H1 (cell line): Measurements from ENCODE around the gene FRMD5. TPM values are rescaled to one million over a fixed set of nuclear protein-coding genes. Genes with fewer than 3 reads are reported as not detected.

Source experiments
- CTCF ChIA-PET: fragments of 300-600 bp; sonication (Branson Sonifier 250); formaldehyde crosslinking; loops from one replicate; lab custom pipeline; 2021; ENCODE audit not compliant: partially characterized antibody; lab: Charles Lee
- POLR2A ChIA-PET: fragments of 300-600 bp; sonication (Branson Sonifier 250); formaldehyde crosslinking; loops from one replicate; lab custom pipeline; 2021; ENCODE audit warnings: inconsistent platforms; ENCODE audit not compliant: partially characterized antibody; lab: Charles Lee
- DNase-seq, 2 experiments: peaks; one replicate each; pipeline versions ENCODE4 v3.0.0 to v3.0.0-alpha.2; 2010 to 2022; ENCODE audit warnings: low spot score in 2 of 2, low read depth in 1 of 2, mixed read lengths in 1 of 2
- FAIRE-seq: peaks from 2 replicates; lab custom pipeline; 2011; peaks lifted over from hg19 to GRCh38; lab: Jason Lieb, UNC
- H2AFZ ChIP-seq: 2 replicates; pipeline ENCODE4 v1.8.1; 2012; ENCODE audit warnings: low read length, inconsistent platforms
- H2AK5ac ChIP-seq: 2 replicates; pipeline ENCODE4 v1.6.1; 2013; ENCODE audit warnings: low read depth, low read length
- H2BK120ac ChIP-seq: replicated peaks from 2 replicates; pipeline ENCODE3; 2013; ENCODE audit warnings: low read depth, low read length, inconsistent platforms
- H2BK12ac ChIP-seq: 2 replicates; pipeline ENCODE4 v1.6.1; 2013; ENCODE audit warnings: low read depth, low read length
- H2BK15ac ChIP-seq: 2 replicates; pipeline ENCODE4 v1.6.1; 2013; ENCODE audit warnings: low read length
- H2BK20ac ChIP-seq: 2 replicates; pipeline ENCODE4 v1.6.1; 2013; ENCODE audit warnings: low read length
- H2BK5ac ChIP-seq: 2 replicates; pipeline ENCODE4 v1.6.1; 2013; ENCODE audit warnings: low read depth, low read length
- H3K14ac ChIP-seq: 2 replicates; pipeline ENCODE4 v1.6.1; 2013; ENCODE audit warnings: inconsistent platforms; ENCODE audit not compliant: insufficient read length
- H3K18ac ChIP-seq: 2 replicates; pipeline ENCODE4 v1.6.1; 2013; ENCODE audit warnings: low read length; ENCODE audit errors: extremely low read depth
- H3K23ac ChIP-seq: 2 replicates; pipeline ENCODE4 v1.6.1; 2013; ENCODE audit warnings: inconsistent platforms; ENCODE audit not compliant: insufficient read length
- H3K23me2 ChIP-seq: 2 replicates; pipeline ENCODE4 v1.6.1; 2013; ENCODE audit warnings: low read depth, low read length
- H3K27ac ChIP-seq: 2 replicates; pipeline ENCODE4 v1.6.1; 2011; ENCODE audit warnings: low read depth, low read length, inconsistent platforms
- H3K27me3 ChIP-seq, 4 experiments: replicated peaks in 1 of 4; 1 replicate in 1 of 4; 2 replicates in 3 of 4; pipeline versions ENCODE4 v1.6.1 to v1.8.1; 2011 to 2013; ENCODE audit warnings: low read length in 3 of 4, mild to moderate bottlenecking in 3 of 4, inconsistent platforms in 2 of 4, mixed read lengths in 2 of 4, moderate library complexity in 1 of 4; ENCODE audit not compliant: control insufficient read depth in 3 of 4, insufficient read depth in 3 of 4; ENCODE audit errors: extremely low read depth in 1 of 4
- H3K36me3 ChIP-seq, 4 experiments: 2 replicates each; pipeline versions ENCODE4 v1.6.1 to v1.8.1; 2011 to 2013; ENCODE audit warnings: mild to moderate bottlenecking in 4 of 4, low read length in 3 of 4, moderate library complexity in 2 of 4, control low read depth in 1 of 4, inconsistent platforms in 1 of 4; ENCODE audit not compliant: insufficient read depth in 4 of 4, control insufficient read depth in 2 of 4
- H3K4ac ChIP-seq: replicated peaks from 2 replicates; pipeline ENCODE3; 2013; ENCODE audit warnings: low read length, low read depth, mixed read lengths, inconsistent platforms; ENCODE audit not compliant: insufficient read length
- H3K4me1 ChIP-seq, 4 experiments: replicated peaks in 1 of 4; 1 replicate in 1 of 4; 2 replicates in 3 of 4; pipeline versions ENCODE4 v1.6.1 to v1.8.1; 2011 to 2013; ENCODE audit warnings: low read length in 3 of 4, inconsistent platforms in 2 of 4, mixed read lengths in 1 of 4; ENCODE audit not compliant: insufficient read depth in 4 of 4, control insufficient read depth in 3 of 4
- H3K4me2 ChIP-seq, 2 experiments: 2 replicates each; pipeline versions ENCODE4 v1.6.1 to v1.8.1; 2011 to 2013; ENCODE audit warnings: low read depth in 2 of 2, low read length in 2 of 2, control low read depth in 1 of 2, inconsistent platforms in 1 of 2, mild to moderate bottlenecking in 1 of 2; ENCODE audit not compliant: insufficient read depth in 1 of 2
- H3K4me3 ChIP-seq, 4 experiments: fragments of 200-600, 300-600 bp in 1 of 4; sonication (generic), shearing (Covaris generic), sonication (Bioruptor Twin) in 1 of 4; 2 replicates each; pipeline versions ENCODE4 v1.5.1 to v1.8.1; 2011 to 2016; ENCODE audit warnings: low read length in 4 of 4, low read depth in 3 of 4, control low read depth in 2 of 4, inconsistent platforms in 2 of 4, mild to moderate bottlenecking in 2 of 4, mixed read lengths in 1 of 4, moderate library complexity in 1 of 4; ENCODE audit not compliant: insufficient read depth in 2 of 4; ENCODE audit errors: extremely low read depth in 1 of 4
- H3K56ac ChIP-seq: replicated peaks from 2 replicates; pipeline ENCODE3; 2013; ENCODE audit warnings: low read depth, mild to moderate bottlenecking, mixed read lengths, low read length, inconsistent platforms; ENCODE audit not compliant: insufficient read length
- H3K79me1 ChIP-seq: 2 replicates; pipeline ENCODE4 v1.6.1; 2013; ENCODE audit warnings: low read depth, low read length, control low read depth
- H3K79me2 ChIP-seq, 2 experiments: 2 replicates each; pipeline versions ENCODE4 v1.6.1 to v1.8.1; 2012 to 2013; ENCODE audit warnings: low read length in 2 of 2, mild to moderate bottlenecking in 2 of 2, inconsistent platforms in 1 of 2; ENCODE audit not compliant: insufficient read depth in 2 of 2, control insufficient read depth in 1 of 2
- H3K9ac ChIP-seq, 4 experiments: replicated peaks in 1 of 4; 1 replicate in 1 of 4; 2 replicates in 3 of 4; pipeline versions ENCODE4 v1.6.1 to v1.8.1; 2011 to 2013; ENCODE audit warnings: low read depth in 3 of 4, low read length in 3 of 4, control low read depth in 2 of 4, mild to moderate bottlenecking in 2 of 4, moderate library complexity in 2 of 4, inconsistent platforms in 1 of 4; ENCODE audit errors: extremely low read depth in 1 of 4
- H3K9me3 ChIP-seq, 2 experiments: 2 replicates each; pipeline versions ENCODE4 v1.6.1 to v1.8.1; 2012 to 2013; ENCODE audit warnings: mild to moderate bottlenecking in 2 of 2, moderate library complexity in 2 of 2, control low read depth in 1 of 2, inconsistent platforms in 1 of 2, low read depth in 1 of 2, low read length in 1 of 2, mixed read lengths in 1 of 2; ENCODE audit not compliant: insufficient read depth in 2 of 2
- H4K20me1 ChIP-seq, 2 experiments: replicated peaks in 1 of 2; 2 replicates each; pipeline versions ENCODE3 to v1.8.1; 2011 to 2013; ENCODE audit warnings: inconsistent platforms in 2 of 2, low read length in 2 of 2, mild to moderate bottlenecking in 1 of 2; ENCODE audit not compliant: insufficient read depth in 2 of 2, control insufficient read depth in 1 of 2
- H4K5ac ChIP-seq: 2 replicates; pipeline ENCODE4 v1.6.1; 2013; ENCODE audit warnings: low read length, low read depth, mixed read lengths, inconsistent platforms; ENCODE audit not compliant: insufficient read length
- H4K8ac ChIP-seq: 2 replicates; pipeline ENCODE4 v1.8.0; 2013; ENCODE audit warnings: mild to moderate bottlenecking, moderate library complexity, low read length, inconsistent platforms; ENCODE audit not compliant: insufficient read depth; ENCODE audit errors: extremely low read depth
- H4K91ac ChIP-seq: replicated peaks from 2 replicates; pipeline ENCODE3; 2013; ENCODE audit warnings: low read length, mixed read lengths, inconsistent platforms; ENCODE audit not compliant: insufficient read length
- ASH2L ChIP-seq: fragments of 200-600, 300-600 bp; sonication (generic); IDR thresholded peaks from one replicate; pipeline ENCODE4 v1.7.1; 2017; ENCODE audit warnings: low read length
- CHD1 ChIP-seq: IDR thresholded peaks from 2 replicates; pipeline ENCODE4 v1.6.1; 2012; ENCODE audit warnings: low read depth, low read length, improper control_type of control experiment
- RBBP5 ChIP-seq: IDR thresholded peaks from 2 replicates; pipeline ENCODE4 v1.7.1; 2012; ENCODE audit warnings: low read depth, mild to moderate bottlenecking, inconsistent platforms, low read length, moderate library complexity, borderline replicate concordance
- SP1 ChIP-seq: IDR thresholded peaks from 2 replicates; pipeline ENCODE4 v1.6.1; 2011; ENCODE audit warnings: low read depth, low read length
- TEAD4 ChIP-seq: IDR thresholded peaks from 2 replicates; pipeline ENCODE4 v1.6.1; 2012; ENCODE audit warnings: low read depth, low read length, inconsistent platforms, mixed read lengths
- WGBS, 2 experiments: shearing (Covaris generic) in 1 of 2; methylation state at CpG; one replicate each; pipeline versions ENCODE4 v1.1.6 to v1.1.7; 2013 to 2015; ENCODE audit warnings: low lambda C conversion rate in 2 of 2, mixed read lengths in 2 of 2, inconsistent platforms in 1 of 2, low coverage in 1 of 2, missing lambda C conversion rate in 1 of 2; ENCODE audit not compliant: insufficient replicate concordance in 2 of 2, insufficient coverage in 1 of 2, insufficient read length in 1 of 2; ENCODE audit errors: extremely low coverage in 1 of 2, missing lambda C conversion rate in 1 of 2; 5-methylcytosine and 5-hydroxymethylcytosine counted together
- polyA plus RNA-seq, 7 experiments: library from polyadenylated mRNA; depleted of rRNA in 3 of 7; stranded (reverse) in 5 of 7; unstranded in 2 of 7; fragments of >200 nt in 5 of 7; fragments of 200-250 nt in 2 of 7; gene quantifications; 1 replicate in 5 of 7; 2 replicates in 1 of 7; 4 replicates in 1 of 7; pipeline versions ENCODE4 v1.2.1 to v1.2.3, GENCODE V29; 2011 to 2013; ENCODE audit warnings: missing spikeins in 2 of 7, mixed read lengths in 2 of 7
- total RNA-seq: library from RNA; stranded (reverse); fragmentation: NEBNext Ultra II Directional; extraction: Animal tissue kit (Norgen Biotek cat#: 25700); gene quantifications from 2 replicates; pipeline ENCODE4 v1.2.1, GENCODE V29; 2021

Gene FRMD5
- total and polyA plus RNA-seq, 2 of the 8 experiments (the other 6 are each of a cell fraction or from before 2014, with no cell fraction given), result 10.1 to 12.6 TPM

DNA sequence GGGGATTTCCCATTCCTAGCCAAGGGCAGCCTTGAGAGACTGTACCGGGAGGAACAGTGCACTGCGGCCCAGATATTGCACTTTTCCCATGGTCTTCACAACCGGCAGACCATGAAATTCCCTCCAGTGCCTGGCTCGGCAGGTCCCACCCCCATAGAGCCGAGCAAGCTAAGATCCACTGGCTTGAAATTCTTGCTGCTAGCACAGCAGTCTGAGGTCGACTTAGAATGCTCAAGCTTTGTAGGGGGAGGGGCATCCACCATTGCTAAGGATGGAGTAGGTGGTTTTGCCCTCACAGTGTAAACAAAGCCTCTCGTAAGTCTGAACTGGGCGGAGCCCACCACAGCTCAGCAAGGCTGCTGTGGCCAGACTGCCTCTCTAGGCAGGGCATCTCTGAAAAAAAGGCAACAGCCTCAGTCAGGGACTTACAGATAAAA lies 156.3 kb downstream of the FRMD5 start:
- H2BK20ac ChIP-seq, result no peak overlapping the region
- H3K56ac ChIP-seq, result no peak overlapping the region
- H3K79me1 ChIP-seq, result no peaks in the 10 kb centered on the region
- H3K27ac ChIP-seq, result peak overlapping the region; percentile 23; the same call in 1 of the 2 replicates
- WGBS, 2 experiments, result 76% methylated on average over 8 of the region's 8 CpGs; no CpG with 5 or more reads in 1 of the 2 experiments
- no peak for FAIRE-seq
- H3K4ac ChIP-seq, result no peak overlapping the region
- H3K4me3 ChIP-seq, result peak overlapping the region in 1 of 4 experiments; percentile 9; a peak in 1 of 8 replicates
- no peaks in the 10 kb centered on the region for H3K23me2 ChIP-seq
- no peaks in the 10 kb centered on the region for H3K79me2 ChIP-seq
- no peaks in the 10 kb centered on the region for H3K36me3 ChIP-seq
- no peaks in the 10 kb centered on the region for H4K20me1 ChIP-seq
- no peak overlapping the region for H2AK5ac ChIP-seq
- peaks cover 0 to 8% (median 4%) of the 10 kb centered on the region in 4 experiments; a peak in 6 of 7 replicates for H3K4me1 ChIP-seq
- no peaks in the 10 kb centered on the region for H3K27me3 ChIP-seq
- ChIA-PET CTCF (interaction anchor here (0.7 to 1.3 kb wide), 3 partner anchors 136 to 166 kb away, joined by 3 read pairs; partner anchors contain the start of gene FRMD5), POLR2A (interaction anchor here (1.3 to 1.4 kb wide), 2 partner anchors 16 to 110 kb away, joined by 3 read pairs; no protein-coding TSS in a partner anchor)
- no peak overlapping the region for H2BK15ac ChIP-seq
- no peak overlapping the region for H2AFZ ChIP-seq
- no peak overlapping the region for H3K23ac ChIP-seq
- H4K8ac ChIP-seq, result peak overlapping the region; percentile 93; the same call in 1 of the 2 replicates
- no peak overlapping the region for H4K91ac ChIP-seq
- H3K14ac ChIP-seq, result no peak overlapping the region
- TF ChIP-seq SP1 (peak; percentile 29; the same call in 1 of the 2 replicates), ASH2L (peak; percentile 41), RBBP5 (0 out of 2 replicates have a peak, but pooled peaks have one; percentile 49), TEAD4 (peak; percentile 37; the same call in 1 of the 2 replicates), CHD1 (no peak)
- no peaks in the 10 kb centered on the region for H3K9me3 ChIP-seq
- peak; percentile 39 to 52 for DNase-seq
- H3K9ac ChIP-seq, result no peak overlapping the region
- no peak overlapping the region for H3K18ac ChIP-seq
- no peak overlapping the region for H2BK12ac ChIP-seq
- H3K4me2 ChIP-seq, result peak overlapping the region; percentile 52 to 55; a peak in 3 of 4 replicates
- no peak overlapping the region for H4K5ac ChIP-seq
- H2BK120ac ChIP-seq, result no peak overlapping the region
- H2BK5ac ChIP-seq, result no peak overlapping the region
